GM18519 (cell line): ENCODE results near the gene WDR45B.

Experiments used
- ATAC-seq: cut with Tn5 transposase; IDR thresholded peaks from one replicate; pipeline ENCODE4 v1.9.1; 2021; ENCODE audit warnings: mild to moderate bottlenecking, moderate library complexity; ENCODE audit not compliant: unreplicated experiment, low FRiP score

The WDR45B gene

DNA sequence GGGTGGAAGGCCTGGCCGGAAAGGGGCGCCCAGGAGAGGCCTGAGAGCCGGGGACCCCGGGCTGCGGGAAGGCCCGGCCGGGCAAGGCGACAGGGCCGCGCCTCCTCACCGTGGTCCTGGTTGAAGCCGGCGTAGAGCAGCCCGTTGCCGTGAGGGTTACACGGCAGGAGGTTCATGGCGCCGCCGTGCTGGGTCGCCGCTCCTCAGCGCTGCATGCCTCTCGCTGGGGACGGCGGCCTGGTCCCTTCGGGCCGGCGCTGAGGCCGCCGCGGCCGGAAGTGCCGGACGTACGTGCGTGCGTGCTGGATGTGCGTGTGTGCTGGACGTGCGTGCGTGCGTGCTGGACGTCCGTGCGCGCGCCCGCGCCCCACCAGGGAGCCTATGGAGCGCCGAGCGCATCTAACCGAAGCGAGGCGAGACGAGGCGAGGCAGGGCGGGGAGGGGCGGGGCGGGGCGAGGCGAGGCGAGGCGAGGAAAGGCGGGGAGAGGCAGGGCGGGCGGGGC, at the start of gene WDR45B:
TSS of gene WDR45B (minus strand) at position 280 of the 504 bp plus-strand sequence. CDS start at position 176, 104 bp downstream.
- no peak for ATAC-seq

DNA sequence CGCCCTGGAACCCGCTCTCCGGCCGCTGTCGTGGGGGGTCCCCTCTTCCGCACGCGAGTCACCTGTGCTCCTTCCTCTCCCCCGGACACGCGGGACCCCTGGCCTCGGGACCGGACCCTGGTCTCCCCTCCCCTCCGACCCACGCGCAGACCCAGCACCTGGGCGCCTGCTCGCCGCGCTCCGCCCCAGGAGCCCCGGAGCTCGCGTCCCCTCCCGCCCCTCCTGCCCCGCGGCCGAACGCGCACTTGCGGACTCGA, 49.5 kb upstream of the WDR45B start:
- no peak for ATAC-seq

DNA sequence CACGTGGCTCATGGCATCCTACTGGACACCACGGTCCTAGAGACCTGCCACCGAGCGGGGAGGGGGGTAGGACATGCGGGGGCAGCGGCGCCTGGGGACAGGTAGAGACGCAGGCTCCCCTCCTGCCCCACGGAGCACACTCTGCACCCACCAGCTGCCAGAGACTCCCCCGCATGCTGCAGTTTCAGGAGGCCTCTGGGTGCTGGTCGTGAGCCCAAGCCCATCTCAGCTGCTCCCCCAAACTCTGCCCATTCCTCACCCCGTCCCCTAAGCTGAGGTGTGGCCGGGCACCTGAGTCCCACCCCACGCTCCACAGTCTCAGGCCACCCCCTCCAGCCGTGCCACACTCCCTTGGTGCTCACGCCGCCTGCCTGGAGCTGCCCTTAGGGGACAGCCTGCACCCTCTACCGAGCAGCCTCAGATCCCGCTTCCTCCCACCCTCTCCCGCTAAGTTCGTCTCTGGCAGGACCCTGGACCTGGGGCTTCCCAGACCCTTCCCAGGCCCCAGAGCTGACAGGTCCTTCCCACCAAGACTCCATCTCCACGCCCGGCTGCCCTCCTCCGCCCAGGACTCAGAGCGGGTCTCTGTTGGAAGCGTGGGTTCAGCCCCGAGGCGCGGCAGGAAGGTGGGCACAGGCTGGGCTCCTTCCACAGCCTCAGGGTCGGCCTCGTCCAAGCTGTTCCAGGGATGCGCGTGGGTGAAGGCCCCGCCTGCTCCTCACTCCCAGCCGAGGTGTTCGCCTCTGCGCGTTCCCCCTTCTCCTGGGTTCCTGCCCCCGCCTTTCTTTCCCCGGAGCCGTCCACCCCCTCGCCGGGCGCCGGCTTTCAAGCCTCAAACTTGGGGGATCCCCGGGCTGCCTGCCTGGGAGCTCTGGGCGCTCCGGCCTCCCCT, 48.9 kb upstream of the WDR45B start:
- no peak for ATAC-seq

DNA sequence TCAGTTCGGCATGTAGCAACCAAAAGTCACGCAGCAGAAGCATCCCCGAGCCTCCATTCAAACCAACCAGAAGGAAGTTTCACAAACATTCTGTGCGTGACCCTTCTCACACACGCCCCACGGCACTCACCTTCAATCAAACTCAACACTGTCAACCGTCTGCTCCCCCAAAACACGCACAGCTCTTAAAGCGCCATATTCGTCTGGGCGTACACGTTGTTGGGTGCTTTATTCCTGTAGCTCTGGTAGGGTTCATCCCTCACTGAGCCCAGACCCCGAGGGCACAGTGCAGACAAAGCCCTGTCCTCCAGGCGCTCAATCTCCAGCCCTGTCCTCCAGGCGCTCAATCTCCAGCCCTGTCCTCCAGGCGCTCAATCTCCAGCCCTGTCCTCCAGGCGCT, 48.0 kb upstream of the WDR45B start:
- ATAC-seq = no peak

DNA sequence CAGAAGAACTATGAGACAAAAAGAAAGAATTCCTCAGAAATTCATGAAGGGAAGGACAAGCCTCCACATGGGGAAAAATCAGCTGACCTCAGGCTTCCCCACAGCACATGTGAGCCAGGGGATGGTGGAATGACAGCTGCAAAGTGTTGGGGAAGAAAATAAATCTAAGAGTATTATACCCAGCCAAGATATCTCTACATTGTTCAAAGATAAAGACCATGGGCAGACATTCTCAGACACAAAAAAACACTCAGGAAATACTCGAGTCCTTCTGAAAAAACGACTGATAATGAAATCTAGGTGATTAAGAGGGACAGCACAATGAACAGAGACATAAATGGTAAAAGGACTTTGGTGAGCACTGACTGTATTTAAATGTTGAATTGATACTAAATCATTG, 46.4 kb upstream of the WDR45B start:
- no peak for ATAC-seq

GRCh38 chr17:82693168-82693867, 45.1 kb upstream of the WDR45B start:
- ATAC-seq = no peak

DNA sequence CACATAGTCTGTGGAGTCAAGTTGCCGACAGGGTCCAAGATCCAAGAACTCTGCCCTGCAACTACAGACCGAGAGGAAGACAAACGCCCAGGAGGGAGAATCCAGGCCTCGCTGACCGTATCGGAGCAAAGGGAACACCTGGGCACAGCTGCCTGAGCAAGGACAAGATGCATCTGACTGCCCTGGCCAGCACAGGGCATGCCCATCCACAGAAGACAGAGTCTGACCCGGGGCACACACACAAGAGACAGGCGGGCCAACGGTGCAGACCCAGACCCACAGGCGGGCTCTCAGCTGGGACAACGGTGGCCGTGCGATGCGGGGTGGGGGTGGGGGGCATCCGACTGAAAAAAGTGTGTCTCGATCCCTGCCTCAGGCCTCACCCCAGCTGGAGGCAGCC, 44.0 kb upstream of the WDR45B start:
- no peak for ATAC-seq

DNA sequence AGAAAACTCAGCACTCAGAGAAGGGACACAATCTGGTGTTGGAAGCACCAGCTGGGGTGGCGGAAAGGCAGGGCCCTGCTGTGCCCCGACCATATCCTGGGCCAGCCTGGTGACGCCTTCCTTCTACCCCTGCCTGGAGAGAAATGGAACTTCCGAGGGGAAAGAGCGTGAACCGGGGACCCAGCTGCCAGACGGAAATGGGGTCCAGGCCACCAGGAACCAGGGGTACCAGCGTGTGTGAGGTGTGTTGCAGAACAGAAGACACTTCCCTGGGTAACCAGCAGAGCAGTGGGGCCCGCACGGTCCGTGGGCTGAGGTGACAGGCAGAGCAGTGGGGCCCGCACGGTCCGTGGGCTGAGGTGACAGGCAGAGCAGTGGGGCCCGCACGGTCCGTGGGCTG, 43.5 kb upstream of the WDR45B start:
- ATAC-seq = no peak

- ATAC-seq = no peak
These were observed 42.7 kb upstream of the WDR45B start for GRCh38 chr17:82690786-82691489.

DNA sequence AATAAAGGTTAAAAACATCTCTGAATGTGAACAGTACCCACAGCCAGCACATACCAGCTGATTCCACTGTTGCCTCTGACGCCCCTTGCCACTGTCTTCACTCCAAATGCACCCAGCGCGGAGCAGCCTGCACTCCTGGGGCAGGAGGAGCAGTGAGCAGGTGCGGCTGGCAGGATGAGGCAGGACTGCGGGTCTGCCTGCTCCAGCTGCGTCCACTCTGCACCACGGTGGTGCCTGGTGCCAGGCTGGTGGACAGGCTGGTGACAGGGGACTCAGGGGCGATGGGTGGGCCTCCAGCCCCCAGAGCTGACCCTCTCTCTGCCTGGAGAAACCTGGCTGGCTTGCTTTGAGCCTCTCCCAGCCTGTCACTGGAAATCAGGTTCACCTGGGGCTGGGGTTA, 40.8 kb upstream of the WDR45B start:
- ATAC-seq = no peak

- no peak for ATAC-seq
These were observed 39.6 kb upstream of the WDR45B start for GRCh38 chr17:82687871-82688270.

DNA sequence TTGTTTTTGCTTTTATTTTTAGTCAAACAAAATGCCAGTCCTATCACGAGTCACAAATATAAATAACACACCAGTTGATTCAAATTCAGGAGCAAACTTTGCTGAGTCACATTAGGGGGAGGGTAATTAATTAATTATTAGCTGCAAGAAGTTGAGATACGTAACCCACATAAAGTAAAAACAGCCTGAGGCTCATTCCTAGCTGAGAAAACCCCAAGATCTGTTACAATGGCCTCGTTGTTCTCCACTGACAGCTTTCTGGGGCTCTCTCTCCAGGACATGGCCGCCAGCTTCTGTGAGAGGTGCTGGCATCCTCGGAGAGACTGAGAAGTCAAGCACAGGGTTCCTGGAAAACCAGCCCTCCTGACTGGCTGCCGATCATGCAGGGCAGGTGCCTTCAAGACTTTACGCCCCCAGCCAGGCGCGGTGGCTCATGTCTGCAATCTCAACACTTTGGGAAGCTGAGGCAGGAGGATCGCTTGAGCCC, 39.2 kb upstream of the WDR45B start:
- ATAC-seq = no peak

DNA sequence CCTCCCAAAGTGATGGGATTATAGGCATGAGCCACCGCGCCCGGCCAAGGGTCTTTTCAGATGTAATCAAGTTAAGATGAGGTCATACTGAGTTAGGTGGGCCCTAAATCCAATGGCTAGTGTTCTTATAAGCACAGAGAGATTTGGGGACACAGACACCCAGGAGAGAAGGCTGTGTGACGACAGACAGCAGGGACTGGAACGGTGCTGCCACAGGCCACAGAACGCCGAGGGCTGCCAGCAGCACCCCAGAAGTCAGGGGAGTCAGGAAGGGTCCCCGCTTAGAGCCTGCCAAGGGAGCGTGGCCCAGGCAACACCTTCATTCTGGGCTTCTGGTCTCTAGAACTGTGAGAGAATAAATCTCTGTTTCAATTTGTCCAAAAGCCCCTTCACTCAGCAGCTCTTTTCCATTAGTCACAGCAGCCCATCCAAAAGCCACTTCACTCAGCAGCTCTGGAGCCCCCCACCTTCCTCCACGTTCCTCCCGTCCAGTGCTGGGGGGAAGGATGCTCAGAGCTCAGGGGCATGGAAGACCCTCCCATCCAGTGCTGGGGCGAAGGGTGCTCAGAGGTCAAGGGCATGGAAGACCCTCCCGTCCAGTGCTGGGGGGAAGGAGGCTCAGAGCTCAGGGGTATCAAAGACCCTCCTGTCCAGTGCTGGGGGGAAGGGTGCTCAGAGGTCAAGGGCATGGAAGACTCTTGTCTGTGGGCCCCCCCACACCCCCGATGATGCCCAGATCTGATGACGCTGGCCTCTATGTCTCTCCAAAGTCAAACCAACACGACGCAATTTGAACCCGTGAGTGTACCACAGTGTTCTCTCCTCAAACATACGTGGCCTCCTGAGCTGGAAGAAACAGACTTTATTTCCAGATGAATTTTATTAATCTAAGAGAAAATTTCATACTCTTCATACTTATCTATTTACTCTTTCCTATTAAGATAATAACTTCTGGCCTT, 38.4 kb upstream of the WDR45B start:
- no peak for ATAC-seq

GRCh38 chr17:82685291-82685690, 37.0 kb upstream of the WDR45B start:
- no peak for ATAC-seq

- no peak for ATAC-seq
These were observed 36.1 kb upstream of the WDR45B start for GRCh38 chr17:82684228-82684841.

DNA sequence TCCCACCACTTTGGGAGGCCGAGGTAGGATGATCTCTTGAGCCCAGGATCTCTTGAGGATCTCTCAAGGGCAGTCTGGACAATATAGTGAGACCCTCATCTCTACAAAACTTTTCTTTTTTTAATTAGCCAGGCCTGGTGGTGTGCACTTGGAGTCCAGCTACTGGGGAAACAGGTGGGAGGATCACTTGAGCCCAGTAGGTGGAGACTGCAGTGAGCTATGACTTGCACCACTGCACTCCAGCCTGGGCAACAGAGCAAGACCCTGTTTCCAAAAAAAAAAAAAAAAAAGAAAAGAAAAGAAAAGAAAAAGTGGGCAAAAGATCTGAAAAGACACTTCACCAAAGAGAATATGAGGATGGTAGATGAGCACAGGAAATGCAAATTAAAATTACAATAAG, 35.3 kb upstream of the WDR45B start:
- ATAC-seq = no peak

DNA sequence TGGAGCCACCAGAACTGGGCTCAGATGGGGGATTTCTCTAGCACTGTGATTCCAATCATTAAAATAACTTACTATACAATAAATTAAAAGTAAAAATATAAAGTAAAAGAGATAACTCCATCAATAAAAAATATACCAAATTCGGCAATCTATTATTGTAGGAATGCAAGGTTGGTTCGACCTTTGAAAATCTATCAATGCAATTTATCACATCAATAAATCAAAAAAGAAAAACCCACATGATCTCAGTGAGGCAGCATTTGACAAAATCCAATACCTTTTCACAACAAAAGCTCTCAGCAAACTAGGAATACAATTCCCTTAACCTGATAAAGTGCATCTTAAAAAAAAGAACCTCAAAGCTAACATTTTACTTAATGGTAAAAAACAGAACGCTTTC, 33.3 kb upstream of the WDR45B start:
- ATAC-seq = no peak

DNA sequence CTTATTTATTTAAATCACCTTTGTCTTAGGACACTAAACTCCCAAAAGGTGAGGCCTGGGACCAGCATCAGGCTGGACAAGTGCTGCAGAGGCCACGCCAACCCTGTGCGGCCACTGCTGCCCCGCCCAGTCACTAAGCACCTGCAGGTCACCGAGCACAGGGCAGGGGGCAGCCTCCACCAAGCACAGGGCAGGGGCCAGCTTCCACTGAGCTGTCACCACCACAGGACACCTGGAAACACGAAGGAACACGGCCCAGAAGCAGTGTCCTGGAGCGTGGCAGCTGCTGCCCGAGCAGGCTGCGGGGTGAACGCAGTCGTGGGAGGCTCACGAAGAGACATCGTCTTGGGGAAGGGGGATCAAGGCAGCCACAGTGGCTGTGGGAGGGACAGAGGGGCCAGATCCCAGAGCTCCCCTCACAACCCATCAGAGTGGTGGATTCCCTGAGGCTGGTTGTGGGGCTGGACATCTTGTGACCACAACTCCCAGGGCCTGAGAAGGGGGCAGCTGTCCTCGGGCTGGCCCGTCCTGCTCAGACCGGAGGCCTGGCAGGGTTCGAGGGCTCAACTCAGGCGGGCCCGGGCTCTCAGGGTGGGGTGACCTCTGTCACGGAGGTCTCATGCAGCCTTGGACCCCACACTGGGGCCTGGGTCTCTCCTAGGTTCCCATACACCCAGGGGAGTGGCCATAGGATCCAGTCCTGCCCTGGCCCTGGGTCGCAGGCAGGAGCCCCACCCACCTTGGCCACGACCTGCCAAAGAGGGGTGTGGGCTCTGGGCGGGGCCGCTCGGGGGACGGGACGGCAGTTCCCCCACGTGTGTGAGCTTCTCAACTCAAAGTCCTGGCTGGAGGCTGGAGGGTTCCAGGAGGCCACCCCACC, 31.6 kb upstream of the WDR45B start:
- no peak for ATAC-seq
